Measurements from ENCODE around the gene PLEKHG2. TPM values are rescaled to one million over a fixed set of nuclear protein-coding genes. Genes with fewer than 3 reads are reported as not detected.
A peak's percentile ranks its signal among the peaks of the same experiment; 100 is the strongest.

PLEKHG2 gene
- total RNA-seq, 1 experiment from 2014 or later, result 62.3 TPM

DNA sequence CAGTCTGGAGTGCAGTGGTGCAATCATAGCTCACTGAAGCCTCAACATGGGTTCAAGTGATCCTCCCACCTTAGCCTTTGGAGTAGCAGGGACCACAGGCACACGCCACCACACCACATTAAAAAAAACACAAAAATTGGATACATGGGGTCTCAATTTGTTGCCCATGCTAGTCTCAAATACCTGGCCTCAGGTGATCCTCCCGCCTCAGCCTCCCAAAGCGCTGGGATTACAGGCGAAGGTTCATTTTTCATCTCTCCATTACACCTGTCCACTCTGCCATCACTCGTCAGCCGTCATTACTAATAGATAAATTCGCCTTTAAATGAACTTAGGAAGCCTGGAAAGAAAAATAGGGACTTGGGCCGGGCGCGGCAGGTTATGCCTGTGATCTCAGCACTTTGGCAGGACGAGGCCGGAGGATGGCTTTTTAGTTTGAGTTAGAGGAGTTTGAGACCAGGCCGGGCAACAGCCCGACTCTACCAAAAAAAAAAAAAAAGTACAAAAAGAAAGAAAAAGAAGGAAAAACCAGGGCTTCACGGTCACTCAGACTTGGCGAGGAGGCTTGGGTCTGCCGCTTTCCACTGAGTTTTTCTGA lies 32.2 kb downstream of the PLEKHG2 start:
- DNase-seq (ENCODE audit: low spot score) (no peak), ATAC-seq (no peak)
- TF ChIP-seq ZNF121 (CRISPR knock-in tag; IDR thresholded peaks at IDR 0.05) (0 out of 2 replicates have a peak, but pooled peaks have one; percentile 12), ESRRA (CRISPR knock-in tag; IDR thresholded peaks at IDR 0.05; ENCODE audit: borderline replicate concordance) (no peak)
- TF ChIP-seq, protein P1, sequence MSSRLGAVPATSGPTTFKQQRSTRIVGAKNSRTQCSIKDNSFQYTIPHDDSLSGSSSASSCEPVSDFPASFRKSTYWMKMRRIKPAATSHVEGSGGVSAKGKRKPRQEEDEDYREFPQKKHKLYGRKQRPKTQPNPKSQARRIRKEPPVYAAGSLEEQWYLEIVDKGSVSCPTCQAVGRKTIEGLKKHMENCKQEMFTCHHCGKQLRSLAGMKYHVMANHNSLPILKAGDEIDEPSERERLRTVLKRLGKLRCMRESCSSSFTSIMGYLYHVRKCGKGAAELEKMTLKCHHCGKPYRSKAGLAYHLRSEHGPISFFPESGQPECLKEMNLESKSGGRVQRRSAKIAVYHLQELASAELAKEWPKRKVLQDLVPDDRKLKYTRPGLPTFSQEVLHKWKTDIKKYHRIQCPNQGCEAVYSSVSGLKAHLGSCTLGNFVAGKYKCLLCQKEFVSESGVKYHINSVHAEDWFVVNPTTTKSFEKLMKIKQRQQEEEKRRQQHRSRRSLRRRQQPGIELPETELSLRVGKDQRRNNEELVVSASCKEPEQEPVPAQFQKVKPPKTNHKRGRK (CRISPR knock-in tag; IDR thresholded peaks at IDR 0.05; ENCODE audit: borderline replicate concordance), result no peak
- POLR2A ChIA-PET, result interaction anchor here (0.6 to 2.5 kb wide), 6 partner anchors 9 to 463 kb away, joined by 3 to 47 read pairs (median 5); partner anchors contain the start of gene RPS16
- H3K9me3 Mint-ChIP-seq, result no peaks in the 10 kb centered on the region
- H3K36me3 Mint-ChIP-seq, result peaks cover 32% of the 10 kb centered on the region; the same call in 1 of the 2 replicates
- CTCF ChIA-PET, result interaction anchor here (0.6 to 1.5 kb wide), 6 partner anchors 30 to 88 kb away, joined by 3 to 9 read pairs (median 5); partner anchors contain the start of genes DLL3 and EID2B
- peaks cover 22% of the 10 kb centered on the region for H3K4me1 Mint-ChIP-seq
- H3K27me3 Mint-ChIP-seq (ENCODE audit: low read depth), result 0 out of 2 replicates have a peak, but pooled peaks cover 2% of the 10 kb centered on the region
- peak overlapping the region; percentile 98 for H3K27ac Mint-ChIP-seq
- H3K4me3 Mint-ChIP-seq, result peak overlapping the region; percentile 100

DNA sequence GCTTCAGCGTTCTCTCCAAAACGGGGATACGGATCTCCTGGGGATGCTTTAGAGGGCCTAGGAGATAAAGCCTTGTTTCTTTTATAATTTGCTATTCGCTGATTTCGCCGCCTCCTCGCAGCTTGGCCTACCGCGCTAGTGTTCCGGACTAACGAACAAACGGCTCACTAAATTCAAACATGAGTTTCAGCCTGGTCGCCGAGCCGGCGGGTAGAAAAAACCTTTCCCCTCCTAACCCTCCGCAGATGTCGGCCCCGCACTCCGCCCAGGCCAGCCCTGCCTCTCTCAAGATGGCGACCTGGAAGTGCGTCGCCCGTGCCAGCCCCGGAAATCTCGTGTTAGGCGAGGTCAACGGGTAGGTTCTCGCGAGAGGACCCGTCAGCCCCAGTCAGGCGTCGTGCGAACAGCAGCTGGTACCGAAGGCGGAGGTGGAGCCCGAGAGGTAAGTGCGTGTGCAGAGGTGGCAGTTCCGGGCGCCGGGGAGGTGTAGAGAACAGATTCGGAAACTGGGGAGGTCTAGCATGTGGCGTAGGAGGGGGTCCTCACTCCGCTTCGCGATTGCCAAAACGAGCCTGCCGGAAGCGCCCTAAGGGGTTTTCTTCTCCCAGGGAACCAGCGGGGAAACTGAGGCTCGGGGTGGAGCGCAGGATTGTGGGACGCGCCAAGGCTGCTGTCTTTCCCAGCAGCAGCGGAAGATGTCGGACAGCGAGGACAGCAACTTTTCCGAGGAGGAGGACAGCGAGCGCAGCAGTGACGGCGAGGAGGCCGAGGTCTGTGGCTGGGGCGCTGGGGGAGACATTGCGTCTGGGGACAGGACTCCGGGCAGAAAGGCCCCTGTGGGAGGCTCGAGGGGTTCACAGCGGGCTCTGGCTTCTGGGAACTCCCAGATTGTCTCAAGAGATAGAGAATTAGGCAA lies 33.0 kb downstream of the PLEKHG2 start, which contains the start of gene SUPT5H:
TSS of gene SUPT5H (plus strand) at position 387 of the 916 bp plus-strand sequence. CDS start at position 696, 309 bp downstream.
- ATAC-seq, result peak; percentile 98
- H3K36me3 Mint-ChIP-seq, result peaks cover 32% of the 10 kb centered on the region; the same call in 1 of the 2 replicates
- H3K9me3 Mint-ChIP-seq, result no peaks in the 10 kb centered on the region
- ChIA-PET POLR2A (interaction anchor here (0.6 to 2.5 kb wide), 7 partner anchors 10 to 464 kb away, joined by 3 to 47 read pairs (median 3); partner anchors contain the start of genes RPS16 and TIMM50), CTCF (interaction anchor here (0.6 to 1.5 kb wide), 6 partner anchors 9 to 53 kb away, joined by 3 to 9 read pairs (median 4); partner anchors contain the start of genes DLL3 and RPS16)
- peaks cover 19% of the 10 kb centered on the region for H3K4me1 Mint-ChIP-seq
- 0 out of 2 replicates have a peak, but pooled peaks cover 2% of the 10 kb centered on the region for H3K27me3 Mint-ChIP-seq (ENCODE audit: low read depth)
- peak; percentile 97 for DNase-seq (ENCODE audit: low spot score)
- H3K27ac Mint-ChIP-seq, result peak within 1 kb of the TSS; percentile 98
- peak within 1 kb of the TSS; percentile 100 for H3K4me3 Mint-ChIP-seq
- no peak; the same call in 1 of the 2 replicates for TF ChIP-seq ZNF232 (CRISPR knock-in tag; IDR thresholded peaks at IDR 0.05)
- peak; percentile 73 for TF ChIP-seq SP1 (CRISPR knock-in tag; conservative IDR thresholded peaks at IDR 0.05)
- TF ChIP-seq, protein P2, sequence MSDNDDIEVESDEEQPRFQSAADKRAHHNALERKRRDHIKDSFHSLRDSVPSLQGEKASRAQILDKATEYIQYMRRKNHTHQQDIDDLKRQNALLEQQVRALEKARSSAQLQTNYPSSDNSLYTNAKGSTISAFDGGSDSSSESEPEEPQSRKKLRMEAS (CRISPR knock-in tag; IDR thresholded peaks at IDR 0.05), result peak; percentile 96
- TF ChIP-seq, protein P3, sequence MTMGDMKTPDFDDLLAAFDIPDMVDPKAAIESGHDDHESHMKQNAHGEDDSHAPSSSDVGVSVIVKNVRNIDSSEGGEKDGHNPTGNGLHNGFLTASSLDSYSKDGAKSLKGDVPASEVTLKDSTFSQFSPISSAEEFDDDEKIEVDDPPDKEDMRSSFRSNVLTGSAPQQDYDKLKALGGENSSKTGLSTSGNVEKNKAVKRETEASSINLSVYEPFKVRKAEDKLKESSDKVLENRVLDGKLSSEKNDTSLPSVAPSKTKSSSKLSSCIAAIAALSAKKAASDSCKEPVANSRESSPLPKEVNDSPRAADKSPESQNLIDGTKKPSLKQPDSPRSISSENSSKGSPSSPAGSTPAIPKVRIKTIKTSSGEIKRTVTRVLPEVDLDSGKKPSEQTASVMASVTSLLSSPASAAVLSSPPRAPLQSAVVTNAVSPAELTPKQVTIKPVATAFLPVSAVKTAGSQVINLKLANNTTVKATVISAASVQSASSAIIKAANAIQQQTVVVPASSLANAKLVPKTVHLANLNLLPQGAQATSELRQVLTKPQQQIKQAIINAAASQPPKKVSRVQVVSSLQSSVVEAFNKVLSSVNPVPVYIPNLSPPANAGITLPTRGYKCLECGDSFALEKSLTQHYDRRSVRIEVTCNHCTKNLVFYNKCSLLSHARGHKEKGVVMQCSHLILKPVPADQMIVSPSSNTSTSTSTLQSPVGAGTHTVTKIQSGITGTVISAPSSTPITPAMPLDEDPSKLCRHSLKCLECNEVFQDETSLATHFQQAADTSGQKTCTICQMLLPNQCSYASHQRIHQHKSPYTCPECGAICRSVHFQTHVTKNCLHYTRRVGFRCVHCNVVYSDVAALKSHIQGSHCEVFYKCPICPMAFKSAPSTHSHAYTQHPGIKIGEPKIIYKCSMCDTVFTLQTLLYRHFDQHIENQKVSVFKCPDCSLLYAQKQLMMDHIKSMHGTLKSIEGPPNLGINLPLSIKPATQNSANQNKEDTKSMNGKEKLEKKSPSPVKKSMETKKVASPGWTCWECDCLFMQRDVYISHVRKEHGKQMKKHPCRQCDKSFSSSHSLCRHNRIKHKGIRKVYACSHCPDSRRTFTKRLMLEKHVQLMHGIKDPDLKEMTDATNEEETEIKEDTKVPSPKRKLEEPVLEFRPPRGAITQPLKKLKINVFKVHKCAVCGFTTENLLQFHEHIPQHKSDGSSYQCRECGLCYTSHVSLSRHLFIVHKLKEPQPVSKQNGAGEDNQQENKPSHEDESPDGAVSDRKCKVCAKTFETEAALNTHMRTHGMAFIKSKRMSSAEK (CRISPR knock-in tag; IDR thresholded peaks at IDR 0.05; ENCODE audit: borderline replicate concordance), result 0 out of 2 replicates have a peak, but pooled peaks have one; percentile 41
- peak; percentile 67; the same call in 1 of the 2 replicates for TF ChIP-seq FOXP1 (CRISPR knock-in tag; IDR thresholded peaks at IDR 0.05; ENCODE audit: borderline replicate concordance)
- TF ChIP-seq FOXK1 (CRISPR knock-in tag; IDR thresholded peaks at IDR 0.05), result peak; percentile 91
- TF ChIP-seq, protein P4, sequence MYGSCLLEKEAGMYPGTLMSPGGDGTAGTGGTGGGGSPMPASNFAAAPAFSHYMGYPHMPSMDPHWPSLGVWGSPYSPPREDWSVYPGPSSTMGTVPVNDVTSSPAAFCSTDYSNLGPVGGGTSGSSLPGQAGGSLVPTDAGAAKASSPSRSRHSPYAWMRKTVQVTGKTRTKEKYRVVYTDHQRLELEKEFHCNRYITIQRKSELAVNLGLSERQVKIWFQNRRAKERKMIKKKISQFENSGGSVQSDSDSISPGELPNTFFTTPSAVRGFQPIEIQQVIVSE (CRISPR knock-in tag; IDR thresholded peaks at IDR 0.05; ENCODE audit: borderline replicate concordance), result no peak
- no peak for TF ChIP-seq ELF4 (CRISPR knock-in tag; IDR thresholded peaks at IDR 0.05; ENCODE audit: low read depth)
- no peak for TF ChIP-seq NR1H2 (CRISPR knock-in tag; IDR thresholded peaks at IDR 0.05)
- TF ChIP-seq GABPB1 (CRISPR knock-in tag; IDR thresholded peaks at IDR 0.05), result peak; percentile 71
- 0 out of 2 replicates have a peak, but pooled peaks have one; percentile 48 for TF ChIP-seq SMAD3 (CRISPR knock-in tag; IDR thresholded peaks at IDR 0.05; ENCODE audit: borderline replicate concordance)
- TF ChIP-seq HMGA2 (CRISPR knock-in tag; IDR thresholded peaks at IDR 0.05), result no peak
- TF ChIP-seq SMAD4 (CRISPR knock-in tag; IDR thresholded peaks at IDR 0.05), result no peak
- no peak for TF ChIP-seq JAZF1 (CRISPR knock-in tag; IDR thresholded peaks at IDR 0.05)
- TF ChIP-seq, protein P5, sequence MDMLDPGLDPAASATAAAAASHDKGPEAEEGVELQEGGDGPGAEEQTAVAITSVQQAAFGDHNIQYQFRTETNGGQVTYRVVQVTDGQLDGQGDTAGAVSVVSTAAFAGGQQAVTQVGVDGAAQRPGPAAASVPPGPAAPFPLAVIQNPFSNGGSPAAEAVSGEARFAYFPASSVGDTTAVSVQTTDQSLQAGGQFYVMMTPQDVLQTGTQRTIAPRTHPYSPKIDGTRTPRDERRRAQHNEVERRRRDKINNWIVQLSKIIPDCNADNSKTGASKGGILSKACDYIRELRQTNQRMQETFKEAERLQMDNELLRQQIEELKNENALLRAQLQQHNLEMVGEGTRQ (CRISPR knock-in tag; IDR thresholded peaks at IDR 0.05), result peak; percentile 67
- TF ChIP-seq, protein P6, sequence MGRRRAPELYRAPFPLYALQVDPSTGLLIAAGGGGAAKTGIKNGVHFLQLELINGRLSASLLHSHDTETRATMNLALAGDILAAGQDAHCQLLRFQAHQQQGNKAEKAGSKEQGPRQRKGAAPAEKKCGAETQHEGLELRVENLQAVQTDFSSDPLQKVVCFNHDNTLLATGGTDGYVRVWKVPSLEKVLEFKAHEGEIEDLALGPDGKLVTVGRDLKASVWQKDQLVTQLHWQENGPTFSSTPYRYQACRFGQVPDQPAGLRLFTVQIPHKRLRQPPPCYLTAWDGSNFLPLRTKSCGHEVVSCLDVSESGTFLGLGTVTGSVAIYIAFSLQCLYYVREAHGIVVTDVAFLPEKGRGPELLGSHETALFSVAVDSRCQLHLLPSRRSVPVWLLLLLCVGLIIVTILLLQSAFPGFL (CRISPR knock-in tag; IDR thresholded peaks at IDR 0.05; ENCODE audit: borderline replicate concordance), result no peak
- TF ChIP-seq TEAD1 (CRISPR knock-in tag; IDR thresholded peaks at IDR 0.05), result 0 out of 2 replicates have a peak, but pooled peaks have one; percentile 72
- TF ChIP-seq, protein P7, sequence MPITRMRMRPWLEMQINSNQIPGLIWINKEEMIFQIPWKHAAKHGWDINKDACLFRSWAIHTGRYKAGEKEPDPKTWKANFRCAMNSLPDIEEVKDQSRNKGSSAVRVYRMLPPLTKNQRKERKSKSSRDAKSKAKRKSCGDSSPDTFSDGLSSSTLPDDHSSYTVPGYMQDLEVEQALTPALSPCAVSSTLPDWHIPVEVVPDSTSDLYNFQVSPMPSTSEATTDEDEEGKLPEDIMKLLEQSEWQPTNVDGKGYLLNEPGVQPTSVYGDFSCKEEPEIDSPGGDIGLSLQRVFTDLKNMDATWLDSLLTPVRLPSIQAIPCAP (CRISPR knock-in tag; IDR thresholded peaks at IDR 0.05), result peak; percentile 78; the same call in 1 of the 2 replicates
- TF ChIP-seq JUN (CRISPR knock-in tag; IDR thresholded peaks at IDR 0.05), result no peak

Data from WTC11 (cell line).